Measurements from ENCODE around the gene CKMT2.

GRCh38 chr5:81238460-81238859 is 5.3 kb downstream of the CKMT2 start:
- TF ChIP-seq, protein P1, sequence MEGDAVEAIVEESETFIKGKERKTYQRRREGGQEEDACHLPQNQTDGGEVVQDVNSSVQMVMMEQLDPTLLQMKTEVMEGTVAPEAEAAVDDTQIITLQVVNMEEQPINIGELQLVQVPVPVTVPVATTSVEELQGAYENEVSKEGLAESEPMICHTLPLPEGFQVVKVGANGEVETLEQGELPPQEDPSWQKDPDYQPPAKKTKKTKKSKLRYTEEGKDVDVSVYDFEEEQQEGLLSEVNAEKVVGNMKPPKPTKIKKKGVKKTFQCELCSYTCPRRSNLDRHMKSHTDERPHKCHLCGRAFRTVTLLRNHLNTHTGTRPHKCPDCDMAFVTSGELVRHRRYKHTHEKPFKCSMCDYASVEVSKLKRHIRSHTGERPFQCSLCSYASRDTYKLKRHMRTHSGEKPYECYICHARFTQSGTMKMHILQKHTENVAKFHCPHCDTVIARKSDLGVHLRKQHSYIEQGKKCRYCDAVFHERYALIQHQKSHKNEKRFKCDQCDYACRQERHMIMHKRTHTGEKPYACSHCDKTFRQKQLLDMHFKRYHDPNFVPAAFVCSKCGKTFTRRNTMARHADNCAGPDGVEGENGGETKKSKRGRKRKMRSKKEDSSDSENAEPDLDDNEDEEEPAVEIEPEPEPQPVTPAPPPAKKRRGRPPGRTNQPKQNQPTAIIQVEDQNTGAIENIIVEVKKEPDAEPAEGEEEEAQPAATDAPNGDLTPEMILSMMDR (IDR thresholded peaks at IDR 0.05; ENCODE audit: control extremely low read depth in 1 of 3, insufficient read depth in 1 of 3, low read depth in 1 of 3, low read length in 3 of 3), result no peak
- TF ChIP-seq POLR2A (IDR thresholded peaks at IDR 0.05; ENCODE audit: control extremely low read depth in 1 of 2, low read depth in 2 of 2, low read length in 2 of 2) (no peak), EP300 (IDR thresholded peaks at IDR 0.05; ENCODE audit: borderline replicate concordance in 1 of 2, low read depth in 2 of 2, low read length in 2 of 2) (no peak), SUZ12 (IDR thresholded peaks at IDR 0.05; ENCODE audit: low read length) (no peak)

All from H1 (cell line).